HEK293T (cell line): ENCODE measurements around the gene RNU1-2.
"Not testable (repeated sequence)": the region's sequence is repeated elsewhere in the genome, so short reads cannot be mapped to it uniquely, and the experiment has no call there.

Experiments used
- BHLHE40 ChIP-seq: fragments of 450-650 bp; IDR thresholded peaks from 2 replicates; pipeline ENCODE4 v1.6.1; 2016; ENCODE audit warnings: mild to moderate bottlenecking, moderate library complexity, borderline replicate concordance
- ELF4 ChIP-seq: fragments of 450-650 bp; IDR thresholded peaks from 2 replicates; pipeline ENCODE4 v1.6.1; 2017; ENCODE audit warnings: antibody characterized with exemption
- FOXA1 ChIP-seq: fragments of 450-650 bp; IDR thresholded peaks from 2 replicates; pipeline ENCODE4 v1.6.1; 2016; ENCODE audit warnings: mild to moderate bottlenecking
- FOXK2 ChIP-seq: fragments of 450-650 bp; IDR thresholded peaks from 2 replicates; pipeline ENCODE4 v1.6.1; 2016; ENCODE audit warnings: mild to moderate bottlenecking
- FOXM1 ChIP-seq: fragments of 450-650 bp; IDR thresholded peaks from 2 replicates; pipeline ENCODE4 v1.6.1; 2017; ENCODE audit warnings: mild to moderate bottlenecking, borderline replicate concordance
- L3MBTL2 ChIP-seq: fragments of 450-650 bp; conservative IDR thresholded peaks from 2 replicates; pipeline ENCODE4 v1.6.1; 2016; ENCODE audit warnings: mild to moderate bottlenecking
- NFRKB ChIP-seq: fragments of 450-650 bp; IDR thresholded peaks from 2 replicates; pipeline ENCODE4 v1.6.1; 2016; ENCODE audit warnings: mild to moderate bottlenecking, moderate library complexity
- SP1 ChIP-seq: fragments of 450-650 bp; IDR thresholded peaks from 2 replicates; pipeline ENCODE4 v1.6.1; 2017
- TARDBP ChIP-seq: fragments of 450-650 bp; IDR thresholded peaks from 2 replicates; pipeline ENCODE4 v1.6.1; 2016
- ZNF384 ChIP-seq: fragments of 450-650 bp; IDR thresholded peaks from 2 replicates; pipeline ENCODE4 v1.6.1; 2016
- TF ChIP-seq, protein P1 (sequence below): fragments of 450-650 bp; IDR thresholded peaks from 2 replicates; pipeline ENCODE4 v1.6.1; 2016

DNA sequence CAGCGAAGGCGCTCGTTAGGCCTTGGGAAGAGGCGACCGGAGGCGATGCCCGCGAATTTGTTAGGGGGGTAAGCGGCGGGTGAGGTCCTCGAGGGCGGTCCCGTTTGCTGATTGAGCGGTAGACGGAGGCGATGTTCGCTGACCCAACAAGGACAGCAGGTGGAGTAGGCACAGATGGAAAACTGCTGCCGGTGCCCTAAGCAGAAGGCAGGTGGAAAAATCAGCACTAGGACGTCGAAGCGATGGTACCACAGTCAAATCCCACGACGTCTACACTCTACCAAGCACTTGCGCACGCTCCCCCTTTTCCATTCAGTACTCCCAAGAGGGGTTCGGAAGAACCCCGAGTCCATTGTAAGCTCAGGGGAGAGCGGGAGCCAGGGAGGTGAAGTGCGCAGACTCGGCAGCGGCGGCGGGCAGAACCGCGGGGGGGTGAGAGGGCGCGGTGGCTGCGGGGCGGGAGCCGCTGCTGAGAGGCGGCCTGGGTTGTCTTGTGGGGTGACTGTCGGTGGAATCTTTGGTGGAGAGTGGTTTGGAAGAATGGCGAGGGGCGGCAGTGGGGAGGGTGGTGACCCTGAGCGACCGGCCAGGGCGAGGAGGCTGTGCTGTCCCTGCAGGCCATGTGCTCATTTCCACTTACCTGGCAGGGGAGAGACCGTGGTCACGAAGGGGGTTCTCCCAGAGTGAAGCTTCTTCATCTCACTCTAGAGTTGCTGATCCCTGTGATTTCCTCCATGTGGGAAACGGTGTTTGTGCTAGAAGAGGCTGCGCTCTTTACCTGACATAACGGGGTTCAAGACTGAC, 22.5 kb upstream of the RNU1-2 start:
- TF ChIP-seq FOXA1, SP1, BHLHE40, ELF4, FOXM1, FOXK2, TARDBP, L3MBTL2, ZNF384, NFRKB: not testable (repeated sequence)
- TF ChIP-seq, protein P1, sequence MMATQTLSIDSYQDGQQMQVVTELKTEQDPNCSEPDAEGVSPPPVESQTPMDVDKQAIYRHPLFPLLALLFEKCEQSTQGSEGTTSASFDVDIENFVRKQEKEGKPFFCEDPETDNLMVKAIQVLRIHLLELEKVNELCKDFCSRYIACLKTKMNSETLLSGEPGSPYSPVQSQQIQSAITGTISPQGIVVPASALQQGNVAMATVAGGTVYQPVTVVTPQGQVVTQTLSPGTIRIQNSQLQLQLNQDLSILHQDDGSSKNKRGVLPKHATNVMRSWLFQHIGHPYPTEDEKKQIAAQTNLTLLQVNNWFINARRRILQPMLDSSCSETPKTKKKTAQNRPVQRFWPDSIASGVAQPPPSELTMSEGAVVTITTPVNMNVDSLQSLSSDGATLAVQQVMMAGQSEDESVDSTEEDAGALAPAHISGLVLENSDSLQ, result not testable (repeated sequence)
